DND-41 (cell line): Measurements from ENCODE around the gene C15orf61.

ENCODE experiments used
- ATAC-seq: fragments of 200-7000 bp; cut with Tn5 transposase; 3 replicates; pipeline ENCODE4 v1.9.1; 2021; ENCODE audit warnings: low read depth; ENCODE audit not compliant: insufficient read depth
- DNase-seq: peaks from one replicate; pipeline ENCODE4 v3.0.0-alpha.2; 2020
- H2AFZ ChIP-seq: 2 replicates; pipeline ENCODE4 v1.6.0; 2012; ENCODE audit warnings: low read depth, low read length
- H3K27ac ChIP-seq: 2 replicates; pipeline ENCODE4 v1.5.1; 2012; ENCODE audit warnings: low read length, inconsistent platforms
- H3K27me3 ChIP-seq: fragments of 200-600 bp; sonication (generic); 2 replicates; pipeline ENCODE4 v1.6.0; 2012; ENCODE audit warnings: low read length, mild to moderate bottlenecking, inconsistent platforms; ENCODE audit not compliant: insufficient read depth, poor library complexity
- H3K36me3 ChIP-seq: 2 replicates; pipeline ENCODE4 v1.5.1; 2012; ENCODE audit warnings: low read length, inconsistent platforms; ENCODE audit not compliant: insufficient read depth
- H3K4me1 ChIP-seq: 2 replicates; pipeline ENCODE4 v1.5.1; 2012; ENCODE audit warnings: mild to moderate bottlenecking, low read length; ENCODE audit not compliant: insufficient read depth
- H3K4me2 ChIP-seq: 2 replicates; pipeline ENCODE4 v1.6.0; 2012; ENCODE audit warnings: mild to moderate bottlenecking, moderate library complexity, low read length, inconsistent platforms; ENCODE audit not compliant: insufficient read depth
- H3K4me3 ChIP-seq, 2 experiments: fragments of 200-600 bp in 1 of 2; shearing (Covaris generic) in 1 of 2; 2 replicates each; pipeline ENCODE4 v1.5.1; 2012 to 2016; ENCODE audit warnings: inconsistent platforms in 2 of 2, low read length in 2 of 2, mild to moderate bottlenecking in 2 of 2, low read depth in 1 of 2, moderate library complexity in 1 of 2
- H3K79me2 ChIP-seq: 2 replicates; pipeline ENCODE4 v1.6.0; 2012; ENCODE audit warnings: low read length, inconsistent platforms; ENCODE audit not compliant: insufficient read depth
- H3K9ac ChIP-seq: 2 replicates; pipeline ENCODE4 v1.6.0; 2012; ENCODE audit warnings: low read depth, mild to moderate bottlenecking, inconsistent platforms, low read length, moderate library complexity
- H3K9me3 ChIP-seq: 2 replicates; pipeline ENCODE4 v1.5.1; 2012; ENCODE audit warnings: low read length, moderate library complexity, mild to moderate bottlenecking, inconsistent platforms; ENCODE audit not compliant: insufficient read depth, severe bottlenecking
- H4K20me1 ChIP-seq: 2 replicates; pipeline ENCODE4 v1.6.0; 2012; ENCODE audit warnings: low read length; ENCODE audit not compliant: insufficient read depth
- EZH2 ChIP-seq: IDR thresholded peaks from 3 replicates; pipeline ENCODE4 v1.6.1; 2012; ENCODE audit warnings: borderline replicate concordance, low read depth, mild to moderate bottlenecking, moderate library complexity, low read length, inconsistent platforms; ENCODE audit not compliant: severe bottlenecking
- TF ChIP-seq, protein P1 (sequence below): IDR thresholded peaks from 2 replicates; pipeline ENCODE4 v1.5.1; 2012; ENCODE audit warnings: borderline replicate concordance, low read length, moderate library complexity, mild to moderate bottlenecking; ENCODE audit not compliant: poor library complexity, severe bottlenecking; ENCODE audit errors: extremely low read depth

Gene C15orf61

DNA sequence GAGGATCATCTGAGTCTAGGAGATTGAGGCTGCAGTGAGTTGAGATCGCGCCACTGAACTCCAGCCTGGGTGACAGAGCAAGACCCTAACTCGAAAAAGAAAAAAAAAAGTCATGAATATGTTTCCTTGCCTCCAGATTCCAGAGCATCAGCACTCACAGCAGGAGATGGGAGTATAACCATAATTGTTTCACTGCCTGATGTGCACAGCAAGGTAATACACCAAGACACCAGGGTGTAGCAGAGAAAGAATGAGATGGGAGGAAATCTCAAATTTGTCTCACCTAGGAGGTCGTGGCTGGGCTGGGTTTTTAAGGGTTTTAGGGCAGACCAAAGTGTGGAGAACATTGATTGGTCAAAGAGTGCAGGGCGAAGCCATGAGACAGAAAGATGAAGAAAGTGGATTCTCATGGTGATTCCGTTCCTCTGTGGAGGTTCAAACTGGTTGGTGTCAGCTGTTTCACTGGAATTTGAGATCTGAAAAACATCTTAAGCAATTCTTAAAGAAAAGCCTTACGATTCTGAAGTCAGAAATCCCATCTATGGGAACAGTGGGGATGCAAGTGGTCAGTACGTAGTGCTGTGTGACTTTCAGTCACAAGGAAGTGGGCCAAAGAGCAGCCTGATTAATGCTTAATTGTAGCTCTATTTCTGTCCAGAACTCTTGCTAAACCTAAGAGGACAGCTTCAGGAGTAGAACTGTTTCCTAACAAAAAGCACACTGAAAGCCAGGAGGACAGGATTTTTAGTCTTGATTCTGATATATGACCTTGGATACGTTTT is 7.8 kb upstream of the C15orf61 start:
- Histone ChIP-seq H3K27me3 (no peaks in the 10 kb centered on the region), H3K4me2 (no peak overlapping the region), H3K4me3 (no peak overlapping the region), H4K20me1 (no peaks in the 10 kb centered on the region), H3K4me1 (no peaks in the 10 kb centered on the region), H2AFZ (no peak overlapping the region), H3K27ac (no peak overlapping the region), H3K79me2 (no peaks in the 10 kb centered on the region), H3K36me3 (peaks cover 2% of the 10 kb centered on the region; the same call in 1 of the 2 replicates), H3K9me3 (no peaks in the 10 kb centered on the region), H3K9ac (no peak overlapping the region)
- no peak for DNase-seq
- ATAC-seq = no peak
- no peak for TF ChIP-seq EZH2
- TF ChIP-seq, protein P1, sequence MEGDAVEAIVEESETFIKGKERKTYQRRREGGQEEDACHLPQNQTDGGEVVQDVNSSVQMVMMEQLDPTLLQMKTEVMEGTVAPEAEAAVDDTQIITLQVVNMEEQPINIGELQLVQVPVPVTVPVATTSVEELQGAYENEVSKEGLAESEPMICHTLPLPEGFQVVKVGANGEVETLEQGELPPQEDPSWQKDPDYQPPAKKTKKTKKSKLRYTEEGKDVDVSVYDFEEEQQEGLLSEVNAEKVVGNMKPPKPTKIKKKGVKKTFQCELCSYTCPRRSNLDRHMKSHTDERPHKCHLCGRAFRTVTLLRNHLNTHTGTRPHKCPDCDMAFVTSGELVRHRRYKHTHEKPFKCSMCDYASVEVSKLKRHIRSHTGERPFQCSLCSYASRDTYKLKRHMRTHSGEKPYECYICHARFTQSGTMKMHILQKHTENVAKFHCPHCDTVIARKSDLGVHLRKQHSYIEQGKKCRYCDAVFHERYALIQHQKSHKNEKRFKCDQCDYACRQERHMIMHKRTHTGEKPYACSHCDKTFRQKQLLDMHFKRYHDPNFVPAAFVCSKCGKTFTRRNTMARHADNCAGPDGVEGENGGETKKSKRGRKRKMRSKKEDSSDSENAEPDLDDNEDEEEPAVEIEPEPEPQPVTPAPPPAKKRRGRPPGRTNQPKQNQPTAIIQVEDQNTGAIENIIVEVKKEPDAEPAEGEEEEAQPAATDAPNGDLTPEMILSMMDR = no peak

DNA sequence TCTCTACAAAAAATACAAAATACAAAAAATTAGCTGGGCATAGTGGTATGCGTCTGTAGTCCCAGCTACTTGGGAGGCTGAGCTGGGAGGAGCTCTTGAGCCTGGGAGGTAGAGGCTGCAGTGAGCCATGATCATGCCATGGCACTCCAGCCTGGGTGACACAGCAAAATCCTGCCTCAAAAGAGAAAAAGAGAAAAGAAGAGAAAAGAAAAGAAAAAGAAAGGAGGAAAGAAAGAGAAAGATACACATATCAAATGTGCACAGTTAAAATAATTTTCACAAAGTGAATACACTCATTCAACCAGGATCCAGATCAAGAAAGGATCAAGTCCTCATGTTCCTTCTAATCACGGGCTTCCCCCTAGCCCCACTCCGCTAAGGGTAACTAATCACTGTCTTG is 5.8 kb upstream of the C15orf61 start:
- Histone ChIP-seq H3K27me3 (no peaks in the 10 kb centered on the region), H3K9ac (no peak overlapping the region), H3K4me3 (no peak overlapping the region), H3K4me2 (no peak overlapping the region), H3K9me3 (no peaks in the 10 kb centered on the region), H4K20me1 (no peaks in the 10 kb centered on the region), H3K4me1 (no peaks in the 10 kb centered on the region; the same call in 1 of the 2 replicates), H3K36me3 (peaks cover 2% of the 10 kb centered on the region; the same call in 1 of the 2 replicates), H3K79me2 (no peaks in the 10 kb centered on the region), H3K27ac (no peak overlapping the region), H2AFZ (no peak overlapping the region)
- DNase-seq (no peak), ATAC-seq (no peak)
- TF ChIP-seq, protein P1 = no peak
- TF ChIP-seq EZH2 = no peak

DNA sequence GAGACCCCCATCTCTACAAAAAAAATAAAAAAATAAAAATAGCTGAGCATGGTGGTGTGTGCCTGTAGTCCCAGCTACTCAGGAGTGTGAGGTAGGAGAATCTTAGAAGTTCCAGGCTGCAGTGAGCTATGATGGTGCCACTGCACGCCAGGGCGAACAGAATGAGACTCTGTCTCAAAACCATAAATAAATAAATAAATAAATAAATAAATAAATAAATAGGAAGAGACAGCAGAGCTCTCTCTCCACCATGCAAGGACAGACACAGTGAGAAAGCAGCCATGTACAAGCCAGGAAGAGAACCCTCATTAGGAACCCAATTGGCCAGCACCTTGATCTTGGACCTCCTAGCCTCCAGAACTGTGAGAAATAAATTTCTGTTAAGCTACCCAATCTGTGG is 5.4 kb upstream of the C15orf61 start:
- Histone ChIP-seq H3K27ac (no peak overlapping the region), H2AFZ (no peak overlapping the region), H3K4me1 (peaks cover 5% of the 10 kb centered on the region), H3K4me3 (no peak overlapping the region), H3K9ac (no peak overlapping the region), H3K79me2 (no peaks in the 10 kb centered on the region), H3K4me2 (no peak overlapping the region), H3K9me3 (no peaks in the 10 kb centered on the region), H3K27me3 (no peaks in the 10 kb centered on the region), H3K36me3 (peaks cover 2% of the 10 kb centered on the region; the same call in 1 of the 2 replicates), H4K20me1 (no peaks in the 10 kb centered on the region)
- ATAC-seq (no peak), DNase-seq (no peak)
- TF ChIP-seq EZH2 = no peak
- TF ChIP-seq, protein P1 = no peak
